ENCODE measurements around the gene GOPC. TPM values are rescaled to one million over a fixed set of nuclear protein-coding genes. Genes with fewer than 3 reads are reported as not detected.
A peak's percentile ranks its signal among the peaks of the same experiment; 100 is the strongest.

GOPC gene
- total RNA-seq, 1 experiment from 2014 or later: 18.7 TPM

DNA sequence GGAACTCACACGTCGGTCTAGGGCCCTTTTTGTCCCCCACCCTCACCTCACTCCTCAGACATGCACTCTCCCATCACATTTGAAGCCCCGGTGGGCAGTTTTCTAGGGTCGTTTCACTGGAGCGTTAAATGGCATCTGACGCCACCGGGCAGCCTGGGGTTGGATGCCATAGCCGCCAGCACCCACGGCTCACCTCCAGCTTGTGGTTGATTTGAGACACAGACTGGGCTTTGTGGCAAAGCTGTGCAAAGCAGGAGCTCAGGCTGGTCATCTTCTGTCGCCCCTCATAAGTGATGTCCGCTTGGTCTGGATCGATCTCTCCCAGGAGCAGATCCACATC lies 530 bp downstream of the GOPC start (continued):
- TF ChIP-seq, protein P1, sequence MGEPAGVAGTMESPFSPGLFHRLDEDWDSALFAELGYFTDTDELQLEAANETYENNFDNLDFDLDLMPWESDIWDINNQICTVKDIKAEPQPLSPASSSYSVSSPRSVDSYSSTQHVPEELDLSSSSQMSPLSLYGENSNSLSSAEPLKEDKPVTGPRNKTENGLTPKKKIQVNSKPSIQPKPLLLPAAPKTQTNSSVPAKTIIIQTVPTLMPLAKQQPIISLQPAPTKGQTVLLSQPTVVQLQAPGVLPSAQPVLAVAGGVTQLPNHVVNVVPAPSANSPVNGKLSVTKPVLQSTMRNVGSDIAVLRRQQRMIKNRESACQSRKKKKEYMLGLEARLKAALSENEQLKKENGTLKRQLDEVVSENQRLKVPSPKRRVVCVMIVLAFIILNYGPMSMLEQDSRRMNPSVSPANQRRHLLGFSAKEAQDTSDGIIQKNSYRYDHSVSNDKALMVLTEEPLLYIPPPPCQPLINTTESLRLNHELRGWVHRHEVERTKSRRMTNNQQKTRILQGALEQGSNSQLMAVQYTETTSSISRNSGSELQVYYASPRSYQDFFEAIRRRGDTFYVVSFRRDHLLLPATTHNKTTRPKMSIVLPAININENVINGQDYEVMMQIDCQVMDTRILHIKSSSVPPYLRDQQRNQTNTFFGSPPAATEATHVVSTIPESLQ (CRISPR knock-in tag; IDR thresholded peaks at IDR 0.05): no peak
- TF ChIP-seq NR1H2 (CRISPR knock-in tag; IDR thresholded peaks at IDR 0.05) (no peak), IRF2 (CRISPR knock-in tag; IDR thresholded peaks at IDR 0.05; ENCODE audit: borderline replicate concordance, low read depth) (no peak)
- TF ChIP-seq, protein P2, sequence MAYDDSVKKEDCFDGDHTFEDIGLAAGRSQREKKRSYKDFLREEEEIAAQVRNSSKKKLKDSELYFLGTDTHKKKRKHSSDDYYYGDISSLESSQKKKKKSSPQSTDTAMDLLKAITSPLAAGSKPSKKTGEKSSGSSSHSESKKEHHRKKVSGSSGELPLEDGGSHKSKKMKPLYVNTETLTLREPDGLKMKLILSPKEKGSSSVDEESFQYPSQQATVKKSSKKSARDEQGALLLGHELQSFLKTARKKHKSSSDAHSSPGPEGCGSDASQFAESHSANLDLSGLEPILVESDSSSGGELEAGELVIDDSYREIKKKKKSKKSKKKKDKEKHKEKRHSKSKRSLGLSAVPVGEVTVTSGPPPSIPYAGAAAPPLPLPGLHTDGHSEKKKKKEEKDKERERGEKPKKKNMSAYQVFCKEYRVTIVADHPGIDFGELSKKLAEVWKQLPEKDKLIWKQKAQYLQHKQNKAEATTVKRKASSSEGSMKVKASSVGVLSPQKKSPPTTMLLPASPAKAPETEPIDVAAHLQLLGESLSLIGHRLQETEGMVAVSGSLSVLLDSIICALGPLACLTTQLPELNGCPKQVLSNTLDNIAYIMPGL (CRISPR knock-in tag; IDR thresholded peaks at IDR 0.05): no peak

DNA sequence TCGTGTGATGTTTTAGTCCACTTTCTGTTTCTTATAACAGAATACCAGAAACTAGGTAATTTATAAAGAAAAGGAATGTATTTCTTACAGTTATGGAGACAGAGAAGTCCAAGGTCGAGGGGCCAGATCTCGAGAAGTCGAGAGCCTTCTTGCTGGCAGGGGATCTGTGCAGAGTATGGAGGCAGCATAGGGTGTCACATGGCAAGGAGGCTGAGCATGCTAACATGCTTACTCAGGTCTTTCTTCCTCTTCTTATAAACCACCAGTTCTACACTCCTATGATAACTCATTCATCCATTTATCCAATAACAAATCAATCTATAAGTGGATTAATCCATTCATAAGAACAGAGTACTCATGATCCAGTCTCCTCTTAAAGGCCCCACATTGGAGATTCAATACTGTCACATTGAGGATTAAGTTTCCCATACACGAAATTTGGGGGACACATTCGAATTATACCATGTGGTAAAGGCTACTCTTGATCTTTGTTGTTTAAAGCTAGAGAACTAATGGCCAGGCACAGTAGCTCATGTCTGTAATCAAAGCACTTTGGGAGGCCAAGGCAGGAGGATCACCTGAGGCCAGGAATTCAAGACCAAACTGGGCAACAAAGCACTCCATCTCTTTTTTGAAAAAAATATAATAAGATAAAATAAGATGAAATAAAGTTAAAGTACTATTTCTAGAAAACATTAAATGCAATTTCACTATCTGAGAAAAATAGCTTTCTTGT lies 2.1 kb downstream of the GOPC start:
- ATAC-seq (no peak), DNase-seq (ENCODE audit: low spot score) (no peak)
- peak overlapping the region; percentile 96 for H3K4me3 Mint-ChIP-seq
- POLR2A ChIA-PET: interaction anchor here (0.5 kb wide), 1 partner anchor 148 kb away, joined by 3 read pairs; no protein-coding TSS in a partner anchor
- peaks cover 31% of the 10 kb centered on the region for H3K9me3 Mint-ChIP-seq
- H3K27me3 Mint-ChIP-seq (ENCODE audit: low read depth): no peaks in the 10 kb centered on the region
- H3K36me3 Mint-ChIP-seq: peaks cover 42% of the 10 kb centered on the region
- TF ChIP-seq, protein P3, sequence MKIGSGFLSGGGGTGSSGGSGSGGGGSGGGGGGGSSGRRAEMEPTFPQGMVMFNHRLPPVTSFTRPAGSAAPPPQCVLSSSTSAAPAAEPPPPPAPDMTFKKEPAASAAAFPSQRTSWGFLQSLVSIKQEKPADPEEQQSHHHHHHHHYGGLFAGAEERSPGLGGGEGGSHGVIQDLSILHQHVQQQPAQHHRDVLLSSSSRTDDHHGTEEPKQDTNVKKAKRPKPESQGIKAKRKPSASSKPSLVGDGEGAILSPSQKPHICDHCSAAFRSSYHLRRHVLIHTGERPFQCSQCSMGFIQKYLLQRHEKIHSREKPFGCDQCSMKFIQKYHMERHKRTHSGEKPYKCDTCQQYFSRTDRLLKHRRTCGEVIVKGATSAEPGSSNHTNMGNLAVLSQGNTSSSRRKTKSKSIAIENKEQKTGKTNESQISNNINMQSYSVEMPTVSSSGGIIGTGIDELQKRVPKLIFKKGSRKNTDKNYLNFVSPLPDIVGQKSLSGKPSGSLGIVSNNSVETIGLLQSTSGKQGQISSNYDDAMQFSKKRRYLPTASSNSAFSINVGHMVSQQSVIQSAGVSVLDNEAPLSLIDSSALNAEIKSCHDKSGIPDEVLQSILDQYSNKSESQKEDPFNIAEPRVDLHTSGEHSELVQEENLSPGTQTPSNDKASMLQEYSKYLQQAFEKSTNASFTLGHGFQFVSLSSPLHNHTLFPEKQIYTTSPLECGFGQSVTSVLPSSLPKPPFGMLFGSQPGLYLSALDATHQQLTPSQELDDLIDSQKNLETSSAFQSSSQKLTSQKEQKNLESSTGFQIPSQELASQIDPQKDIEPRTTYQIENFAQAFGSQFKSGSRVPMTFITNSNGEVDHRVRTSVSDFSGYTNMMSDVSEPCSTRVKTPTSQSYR (CRISPR knock-in tag; IDR thresholded peaks at IDR 0.05): no peak
- TF ChIP-seq NR2C2 (CRISPR knock-in tag; IDR thresholded peaks at IDR 0.05) (no peak), ZNF416 (CRISPR knock-in tag; IDR thresholded peaks at IDR 0.05) (no peak), NFYB (CRISPR knock-in tag; conservative IDR thresholded peaks at IDR 0.05; ENCODE audit: low read depth) (no peak), FOXJ3 (CRISPR knock-in tag; IDR thresholded peaks at IDR 0.05; ENCODE audit: borderline replicate concordance) (no peak), EMX1 (CRISPR knock-in tag; IDR thresholded peaks at IDR 0.05) (no peak)
- TF ChIP-seq, protein P4, sequence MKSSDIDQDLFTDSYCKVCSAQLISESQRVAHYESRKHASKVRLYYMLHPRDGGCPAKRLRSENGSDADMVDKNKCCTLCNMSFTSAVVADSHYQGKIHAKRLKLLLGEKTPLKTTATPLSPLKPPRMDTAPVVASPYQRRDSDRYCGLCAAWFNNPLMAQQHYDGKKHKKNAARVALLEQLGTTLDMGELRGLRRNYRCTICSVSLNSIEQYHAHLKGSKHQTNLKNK (CRISPR knock-in tag; IDR thresholded peaks at IDR 0.05): no peak
- TF ChIP-seq, protein P5, sequence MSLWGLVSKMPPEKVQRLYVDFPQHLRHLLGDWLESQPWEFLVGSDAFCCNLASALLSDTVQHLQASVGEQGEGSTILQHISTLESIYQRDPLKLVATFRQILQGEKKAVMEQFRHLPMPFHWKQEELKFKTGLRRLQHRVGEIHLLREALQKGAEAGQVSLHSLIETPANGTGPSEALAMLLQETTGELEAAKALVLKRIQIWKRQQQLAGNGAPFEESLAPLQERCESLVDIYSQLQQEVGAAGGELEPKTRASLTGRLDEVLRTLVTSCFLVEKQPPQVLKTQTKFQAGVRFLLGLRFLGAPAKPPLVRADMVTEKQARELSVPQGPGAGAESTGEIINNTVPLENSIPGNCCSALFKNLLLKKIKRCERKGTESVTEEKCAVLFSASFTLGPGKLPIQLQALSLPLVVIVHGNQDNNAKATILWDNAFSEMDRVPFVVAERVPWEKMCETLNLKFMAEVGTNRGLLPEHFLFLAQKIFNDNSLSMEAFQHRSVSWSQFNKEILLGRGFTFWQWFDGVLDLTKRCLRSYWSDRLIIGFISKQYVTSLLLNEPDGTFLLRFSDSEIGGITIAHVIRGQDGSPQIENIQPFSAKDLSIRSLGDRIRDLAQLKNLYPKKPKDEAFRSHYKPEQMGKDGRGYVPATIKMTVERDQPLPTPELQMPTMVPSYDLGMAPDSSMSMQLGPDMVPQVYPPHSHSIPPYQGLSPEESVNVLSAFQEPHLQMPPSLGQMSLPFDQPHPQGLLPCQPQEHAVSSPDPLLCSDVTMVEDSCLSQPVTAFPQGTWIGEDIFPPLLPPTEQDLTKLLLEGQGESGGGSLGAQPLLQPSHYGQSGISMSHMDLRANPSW (CRISPR knock-in tag; conservative IDR thresholded peaks at IDR 0.05; ENCODE audit: low read depth): no peak
- TF ChIP-seq, protein P6, sequence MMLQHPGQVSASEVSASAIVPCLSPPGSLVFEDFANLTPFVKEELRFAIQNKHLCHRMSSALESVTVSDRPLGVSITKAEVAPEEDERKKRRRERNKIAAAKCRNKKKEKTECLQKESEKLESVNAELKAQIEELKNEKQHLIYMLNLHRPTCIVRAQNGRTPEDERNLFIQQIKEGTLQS (CRISPR knock-in tag; conservative IDR thresholded peaks at IDR 0.05): no peak
- H3K27ac Mint-ChIP-seq: no peak overlapping the region
- CTCF ChIA-PET: no interaction called here
- H3K4me1 Mint-ChIP-seq: peaks cover 17% of the 10 kb centered on the region
